HG02610 (cell line): ENCODE data around the gene PLEKHG4B.
"Not testable (repeated sequence)": the region's sequence is repeated elsewhere in the genome, so short reads cannot be mapped to it uniquely, and the experiment has no call there.

Experiments
- ATAC-seq: cut with Tn5 transposase; IDR thresholded peaks from one replicate; pipeline ENCODE4 v1.9.1; 2021; ENCODE audit warnings: mild to moderate bottlenecking, moderate library complexity; ENCODE audit not compliant: unreplicated experiment

Gene PLEKHG4B

GRCh38 chr5:217494-218456 is 125.8 kb downstream of the PLEKHG4B start, which contains the start of the genes CCDC127 and SDHA:
Gene CCDC127, minus strand, starts transcription at chr5:218153. Its CDS starts 1,304 bp downstream, at chr5:216849.
Gene SDHA, plus strand, starts transcription at chr5:218320. Its CDS starts 36 bp downstream, at chr5:218356.
- ATAC-seq: peak; percentile 71

- peak; percentile 9 for ATAC-seq
Measured at GRCh38 chr5:218457-219291, 126.7 kb downstream of the PLEKHG4B start.

GRCh38 chr5:219460-219863 is 127.5 kb downstream of the PLEKHG4B start:
- no peak for ATAC-seq

GRCh38 chr5:219991-220390 is 128.0 kb downstream of the PLEKHG4B start:
- no peak for ATAC-seq

GRCh38 chr5:222951-223715 is 131.2 kb downstream of the PLEKHG4B start:
- not testable (repeated sequence) for ATAC-seq

GRCh38 chr5:223791-224190 is 131.8 kb downstream of the PLEKHG4B start:
- ATAC-seq: no peak

GRCh38 chr5:225334-225733 is 133.4 kb downstream of the PLEKHG4B start:
- ATAC-seq: no peak

GRCh38 chr5:227375-227774 is 135.4 kb downstream of the PLEKHG4B start:
- ATAC-seq: not testable (repeated sequence)

GRCh38 chr5:228886-229285 is 136.9 kb downstream of the PLEKHG4B start:
- no peak for ATAC-seq

GRCh38 chr5:230711-231110 is 138.7 kb downstream of the PLEKHG4B start:
- ATAC-seq: no peak

- no peak for ATAC-seq
Measured at GRCh38 chr5:231661-232060, 139.7 kb downstream of the PLEKHG4B start.

- not testable (repeated sequence) for ATAC-seq
Measured at GRCh38 chr5:233426-233825, 141.5 kb downstream of the PLEKHG4B start.

GRCh38 chr5:234450-234849 is 142.5 kb downstream of the PLEKHG4B start:
- no peak for ATAC-seq

- not testable (repeated sequence) for ATAC-seq
Measured at GRCh38 chr5:235527-235926, 143.6 kb downstream of the PLEKHG4B start.

- ATAC-seq: not testable (repeated sequence)
Measured at GRCh38 chr5:237931-238330, 146.0 kb downstream of the PLEKHG4B start.
